HG02588 (cell line): ENCODE measurements around the gene PACSIN1.

ENCODE experiments used
- ATAC-seq: cut with Tn5 transposase; IDR thresholded peaks from one replicate; pipeline ENCODE4 v1.9.1; 2021; ENCODE audit warnings: mild to moderate bottlenecking, moderate library complexity; ENCODE audit not compliant: unreplicated experiment

PACSIN1 gene, protein sequence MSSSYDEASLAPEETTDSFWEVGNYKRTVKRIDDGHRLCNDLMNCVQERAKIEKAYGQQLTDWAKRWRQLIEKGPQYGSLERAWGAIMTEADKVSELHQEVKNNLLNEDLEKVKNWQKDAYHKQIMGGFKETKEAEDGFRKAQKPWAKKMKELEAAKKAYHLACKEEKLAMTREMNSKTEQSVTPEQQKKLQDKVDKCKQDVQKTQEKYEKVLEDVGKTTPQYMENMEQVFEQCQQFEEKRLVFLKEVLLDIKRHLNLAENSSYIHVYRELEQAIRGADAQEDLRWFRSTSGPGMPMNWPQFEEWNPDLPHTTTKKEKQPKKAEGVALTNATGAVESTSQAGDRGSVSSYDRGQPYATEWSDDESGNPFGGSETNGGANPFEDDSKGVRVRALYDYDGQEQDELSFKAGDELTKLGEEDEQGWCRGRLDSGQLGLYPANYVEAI

DNA sequence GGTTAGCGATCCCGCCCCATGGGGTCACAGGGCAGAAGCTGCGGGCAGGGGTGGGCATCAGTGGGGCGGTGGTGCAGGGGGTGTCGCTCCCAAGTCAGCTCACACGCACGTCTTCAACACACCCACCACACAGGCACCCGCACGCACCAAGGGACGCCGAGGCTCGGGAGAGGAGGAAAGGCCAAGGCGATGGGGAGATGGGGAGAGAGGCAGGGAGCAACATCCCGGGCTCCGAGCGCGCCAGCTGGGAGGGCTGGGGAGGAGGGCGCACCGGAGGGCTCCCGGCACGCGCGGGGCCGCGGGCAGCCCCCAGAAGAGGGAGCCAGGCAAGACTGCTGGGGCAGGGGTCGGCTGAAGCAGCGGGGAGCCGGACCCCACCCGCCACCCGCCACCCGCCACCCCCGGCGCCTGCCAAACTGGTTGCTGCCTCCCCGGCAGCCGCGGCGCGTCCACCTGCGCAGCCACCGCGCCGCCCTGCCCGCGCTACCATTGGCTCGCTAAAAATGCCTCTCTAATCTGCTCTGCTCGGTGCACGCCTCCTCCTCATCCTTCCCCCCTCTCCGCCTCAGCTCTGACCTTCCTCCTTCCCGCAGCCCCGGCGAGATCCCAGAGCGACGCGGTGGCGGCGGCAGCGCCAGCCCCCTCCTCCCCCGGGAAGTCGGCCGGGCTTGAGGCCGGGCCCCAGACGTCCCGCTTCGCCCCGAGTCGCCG is at the start of gene PACSIN1:
Gene PACSIN1 (plus strand): TSS at position 546 of the 711 bp plus-strand sequence. CDS start 60,230 bp downstream, outside the sequence.
- no peak for ATAC-seq

DNA sequence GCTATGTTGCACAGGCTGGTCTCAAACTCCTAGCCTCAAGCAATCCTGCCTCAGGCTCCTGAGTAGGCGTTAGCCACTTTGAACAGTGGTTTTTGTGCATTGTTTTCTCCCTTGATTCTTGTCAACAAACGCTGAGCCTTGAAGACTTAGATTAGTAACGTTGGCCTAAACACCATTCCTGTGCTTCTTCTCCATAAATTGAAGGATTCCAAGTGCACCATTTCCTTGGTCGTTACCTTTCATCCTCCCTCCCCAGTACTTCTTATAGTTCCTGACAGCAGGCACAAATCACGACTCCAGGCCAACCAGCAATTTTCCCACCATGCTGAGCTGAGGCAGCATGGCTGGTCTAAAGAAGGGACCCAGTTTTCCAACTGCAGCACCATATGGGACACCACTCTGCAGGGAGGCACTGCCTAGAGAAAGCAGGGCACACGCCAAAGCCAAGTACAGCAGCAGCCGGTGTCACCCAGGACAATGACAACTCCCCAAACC is 49.0 kb upstream of the PACSIN1 start:
- ATAC-seq = no peak

DNA sequence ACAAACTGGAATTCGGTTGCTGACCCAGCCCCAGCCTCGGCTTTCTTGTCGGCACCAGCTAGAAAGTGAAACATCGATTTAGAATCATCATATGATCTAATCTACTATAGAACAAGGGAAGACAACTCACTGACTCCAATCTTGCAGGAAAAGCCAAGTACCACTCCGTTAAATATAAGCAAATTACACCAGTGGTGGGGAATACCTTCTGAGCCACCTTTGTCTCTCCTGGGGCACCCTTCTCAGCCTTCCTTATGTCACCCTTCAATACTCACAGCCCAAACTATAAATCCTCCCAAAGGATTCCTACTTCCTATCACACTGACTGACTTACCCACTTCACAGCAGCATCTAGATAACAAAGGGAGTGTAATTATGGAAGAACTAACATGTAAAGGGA is 47.5 kb upstream of the PACSIN1 start:
- ATAC-seq = no peak

DNA sequence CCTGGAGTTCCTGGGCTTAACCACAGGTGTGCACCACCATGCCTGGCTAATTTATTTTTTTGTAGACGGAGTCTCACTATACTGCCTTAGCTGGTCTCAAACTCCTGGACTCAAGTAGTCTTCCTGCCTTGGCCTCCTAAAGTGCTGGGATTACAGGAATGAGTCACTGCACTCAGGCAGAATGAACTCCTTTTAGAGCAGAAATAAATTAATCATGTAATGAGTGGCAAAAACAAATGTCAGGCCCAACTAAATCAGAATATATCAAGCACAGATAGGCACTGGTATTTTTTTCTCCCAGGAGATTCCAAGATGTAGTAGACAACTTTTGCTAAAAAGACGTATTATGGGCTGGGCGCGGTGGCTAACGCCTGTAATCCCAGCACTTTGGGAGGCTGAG is 42.6 kb upstream of the PACSIN1 start:
- ATAC-seq = no peak

DNA sequence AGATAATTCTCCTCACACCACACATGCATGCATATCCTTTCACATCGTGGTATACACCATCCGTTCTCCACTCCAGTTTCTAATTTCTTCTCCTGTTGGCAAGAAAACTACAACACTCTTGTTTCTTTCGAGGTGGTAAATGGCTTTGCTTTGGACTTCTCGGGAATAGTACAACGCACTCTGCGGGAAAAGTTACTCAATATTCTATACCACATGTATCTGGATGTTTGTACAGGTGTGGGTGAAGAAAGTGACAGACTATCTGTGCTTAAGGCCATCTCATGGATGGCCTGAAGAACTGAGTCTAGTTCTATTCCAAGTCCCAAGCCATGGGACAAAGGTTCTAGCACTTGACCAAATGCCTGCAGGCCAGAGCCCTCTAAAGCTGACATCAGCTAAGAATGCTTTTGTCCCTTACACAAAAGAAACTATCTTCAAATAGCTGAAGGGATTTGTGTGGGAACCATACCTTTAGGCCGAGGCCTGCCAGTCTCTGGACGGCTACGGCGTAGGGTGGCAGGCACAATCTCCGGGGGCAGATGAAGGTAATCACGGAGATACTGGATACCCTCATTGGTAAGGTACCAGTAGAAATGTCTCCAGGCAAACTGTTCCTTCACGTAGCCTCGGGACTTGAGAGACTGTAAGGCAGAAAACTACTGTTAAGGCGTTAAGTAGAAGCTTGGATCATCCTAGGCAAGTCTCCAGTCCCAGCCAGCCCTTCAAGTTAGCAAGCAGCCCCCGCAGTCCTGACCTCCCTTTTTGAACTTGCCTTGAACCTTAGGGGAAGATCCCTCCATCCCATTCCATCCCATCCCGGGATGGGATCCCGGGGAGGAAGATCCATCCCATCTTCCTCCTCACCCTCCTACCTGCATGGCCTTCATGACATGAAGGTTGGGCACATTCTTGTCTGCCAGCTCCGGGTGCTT is 41.4 kb upstream of the PACSIN1 start:
- ATAC-seq = no peak

DNA sequence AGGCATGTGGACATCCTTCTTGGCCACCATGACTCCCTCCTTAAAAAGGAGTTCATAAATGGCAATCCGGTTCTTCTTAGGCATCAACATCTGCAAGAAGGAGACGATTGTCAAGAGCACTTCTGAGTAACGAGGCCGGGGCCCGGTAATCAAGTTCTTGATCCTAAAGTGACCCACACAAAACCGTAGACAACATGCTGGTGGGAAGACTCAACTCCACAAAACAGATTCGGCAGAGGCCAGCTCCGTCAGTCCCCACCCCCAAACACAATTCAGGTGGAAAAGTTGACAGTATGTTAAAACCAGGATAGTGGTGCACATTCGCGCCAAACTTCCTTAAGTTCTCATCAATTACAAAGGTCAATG is 40.8 kb upstream of the PACSIN1 start:
- ATAC-seq = no peak

DNA sequence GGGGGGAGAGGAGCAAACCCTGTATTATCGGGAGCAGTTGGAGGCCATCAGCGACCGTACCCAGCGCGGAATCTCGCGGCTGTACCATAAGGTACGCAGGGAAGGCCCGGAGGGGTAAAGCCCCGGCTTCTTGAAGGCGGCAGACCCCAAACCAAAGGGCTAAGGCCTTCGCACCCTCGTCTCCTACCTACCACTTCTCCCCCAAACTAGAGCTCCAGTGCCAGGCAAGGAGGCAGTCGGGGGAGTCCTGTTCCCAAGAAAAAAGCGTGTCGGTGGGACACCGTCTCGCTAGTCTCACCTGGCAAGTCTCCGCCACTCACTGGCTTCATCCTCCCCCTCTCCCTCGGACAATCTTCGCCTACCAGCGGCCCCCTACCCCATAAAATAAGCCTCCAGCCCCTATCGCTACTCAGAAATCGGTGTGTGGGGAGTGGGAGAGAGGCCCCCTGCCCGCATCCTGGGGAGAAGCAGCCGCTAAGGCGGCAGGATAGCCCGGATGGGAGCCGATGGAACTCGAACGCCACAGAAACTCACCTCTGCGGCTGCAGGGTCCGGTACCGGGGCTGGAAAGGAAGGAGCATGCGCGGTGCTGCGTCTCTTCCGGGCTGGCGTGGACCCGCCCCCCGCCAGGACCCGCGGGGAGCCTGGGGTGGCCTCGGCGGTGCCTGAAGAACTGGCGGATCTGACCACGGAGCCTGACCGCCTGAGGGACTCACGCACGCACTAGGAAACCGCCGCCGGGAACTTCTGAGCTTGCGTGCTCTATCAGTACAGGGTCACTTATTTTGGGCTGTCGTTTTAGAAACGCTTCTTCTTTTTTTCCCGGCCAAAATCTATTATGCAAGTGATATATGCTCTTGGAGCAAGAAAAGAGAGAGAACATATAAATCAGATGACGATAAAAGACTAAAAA is 40.1 kb upstream of the PACSIN1 start, which contains the start of gene RPS10:
Gene RPS10 (minus strand): TSS at position 572 of the 913 bp plus-strand sequence. CDS start 848 bp downstream, outside the sequence.
- peak; percentile 89 for ATAC-seq

DNA sequence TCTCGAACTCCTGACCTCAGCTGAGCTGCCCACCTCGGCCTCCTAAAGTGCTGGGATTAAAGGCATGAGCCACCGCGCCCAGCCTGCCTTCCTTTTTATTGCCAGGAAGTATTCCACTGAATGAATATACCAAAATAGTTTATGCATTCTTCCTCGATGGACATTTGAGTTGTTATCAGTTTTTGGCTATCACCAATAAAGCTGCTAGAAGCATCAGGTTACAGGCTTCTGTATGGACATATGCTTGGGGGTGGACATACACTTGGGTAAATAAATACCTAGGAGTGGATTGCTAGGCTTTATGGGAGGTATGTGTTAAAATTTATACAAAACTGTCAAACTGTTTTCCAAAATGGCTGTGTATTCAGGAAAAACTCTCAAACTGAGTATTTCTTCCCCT is 30.0 kb upstream of the PACSIN1 start:
- ATAC-seq = no peak

DNA sequence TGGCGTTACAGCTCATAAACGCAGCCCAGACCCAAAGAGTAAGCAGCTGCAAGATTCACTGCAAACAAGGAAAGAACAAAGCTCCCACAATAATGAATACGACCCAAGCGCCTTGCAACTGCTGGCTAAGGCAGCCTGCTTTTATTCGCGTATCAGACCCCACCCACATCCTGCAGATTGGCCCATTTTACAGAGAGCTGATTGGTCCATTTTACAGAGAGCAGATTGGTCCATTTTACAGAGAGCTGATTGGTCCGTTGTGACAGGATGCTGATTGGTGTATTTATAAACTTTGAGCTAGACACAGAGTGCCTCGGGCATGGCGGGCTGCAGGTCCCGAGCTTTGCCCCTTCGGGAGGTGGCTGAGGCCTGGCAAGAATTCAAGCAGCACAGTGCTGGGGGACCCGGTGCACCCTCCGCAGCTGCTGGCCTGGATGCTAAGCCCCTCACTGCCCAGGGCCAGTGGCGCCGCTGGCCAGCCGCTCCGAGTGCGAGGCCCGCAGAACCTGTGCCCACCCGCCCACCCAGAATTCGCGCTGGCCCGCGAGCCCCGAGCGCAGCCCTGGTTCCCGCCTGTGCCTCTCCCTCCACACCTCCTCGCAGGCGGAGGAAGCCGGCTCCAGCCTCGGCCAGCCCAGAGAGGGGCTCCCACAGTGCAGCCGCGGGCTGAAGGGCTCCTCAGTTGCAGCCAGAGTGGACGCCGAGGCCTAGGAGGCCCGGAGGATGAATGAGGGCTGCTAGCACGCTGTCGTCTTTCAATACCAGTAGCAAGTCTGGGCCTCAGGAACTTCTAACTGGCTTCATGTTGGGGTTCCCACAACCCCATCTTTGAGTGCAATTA is 28.9 kb upstream of the PACSIN1 start:
- no peak for ATAC-seq

DNA sequence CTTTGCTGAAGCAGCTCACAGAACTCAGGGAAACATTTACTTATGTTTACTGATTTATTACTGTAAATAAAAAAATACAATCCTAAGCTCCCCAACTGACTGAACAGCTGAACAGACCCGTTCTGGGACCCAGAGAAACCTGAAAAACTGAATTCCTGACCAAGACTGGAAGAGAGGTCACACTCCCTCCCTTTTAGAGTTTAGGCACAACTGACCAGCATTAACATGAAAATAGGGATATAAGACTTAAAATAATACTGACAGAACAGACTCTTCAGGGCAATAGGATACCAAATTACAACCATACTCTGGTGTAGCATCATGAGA is 28.3 kb upstream of the PACSIN1 start:
- no peak for ATAC-seq

DNA sequence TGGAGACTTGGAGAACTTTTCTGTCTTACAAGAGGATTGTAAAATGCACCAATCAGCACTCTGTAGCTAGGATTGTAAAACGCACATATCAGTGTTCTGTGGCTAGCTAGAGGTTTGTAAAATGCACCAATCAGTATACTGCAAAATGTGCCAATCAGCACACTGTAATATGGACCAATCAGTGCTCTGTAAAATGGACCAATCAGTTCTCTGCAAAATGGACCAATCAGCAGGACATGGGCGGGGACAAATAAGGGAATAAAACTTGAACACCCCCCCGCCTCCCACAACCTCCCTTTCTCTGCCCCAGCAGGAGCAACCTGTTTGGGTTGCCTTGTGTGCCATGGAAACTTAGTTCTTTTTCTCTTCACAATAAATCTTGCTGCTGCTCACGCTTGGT is 27.2 kb upstream of the PACSIN1 start:
- ATAC-seq = no peak

DNA sequence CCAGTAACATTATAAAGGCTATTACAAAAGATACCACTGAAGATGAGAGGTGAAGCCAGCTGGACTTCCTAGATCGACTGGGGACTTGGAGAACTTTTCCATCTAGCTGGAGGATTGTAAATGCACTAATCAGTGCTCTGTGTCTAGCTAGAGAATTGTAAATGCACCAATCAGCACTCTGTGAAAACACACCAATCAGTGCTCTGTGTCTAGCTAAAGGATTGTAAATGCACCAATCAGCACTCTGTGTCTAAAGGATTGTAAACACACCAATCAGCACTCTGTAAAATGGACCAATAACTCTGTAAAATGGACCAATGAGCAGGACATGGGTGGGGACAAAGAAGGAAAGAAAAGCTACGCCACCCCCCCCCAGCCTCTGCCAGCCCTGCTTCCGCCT is 26.4 kb upstream of the PACSIN1 start:
- ATAC-seq = no peak

DNA sequence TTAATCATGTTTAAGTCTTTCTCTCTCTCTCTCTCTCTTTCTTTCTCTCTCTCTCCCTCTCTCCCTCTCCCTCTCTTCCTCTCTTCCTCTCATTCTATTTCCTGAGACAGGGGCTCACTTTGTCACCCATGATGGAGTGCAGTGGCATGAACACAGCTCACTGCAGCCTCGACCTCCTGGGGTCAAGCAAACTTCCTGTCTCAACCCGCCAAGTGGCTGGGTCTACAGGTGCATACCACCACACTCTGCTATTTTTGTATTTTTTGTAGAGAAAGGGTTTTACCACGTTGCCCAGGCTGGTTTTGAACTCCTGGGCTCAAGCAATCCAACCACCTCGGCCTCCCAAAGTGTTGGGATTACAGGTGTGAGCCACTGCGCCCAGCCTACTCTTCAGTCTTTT is 24.4 kb upstream of the PACSIN1 start:
- ATAC-seq = no peak

DNA sequence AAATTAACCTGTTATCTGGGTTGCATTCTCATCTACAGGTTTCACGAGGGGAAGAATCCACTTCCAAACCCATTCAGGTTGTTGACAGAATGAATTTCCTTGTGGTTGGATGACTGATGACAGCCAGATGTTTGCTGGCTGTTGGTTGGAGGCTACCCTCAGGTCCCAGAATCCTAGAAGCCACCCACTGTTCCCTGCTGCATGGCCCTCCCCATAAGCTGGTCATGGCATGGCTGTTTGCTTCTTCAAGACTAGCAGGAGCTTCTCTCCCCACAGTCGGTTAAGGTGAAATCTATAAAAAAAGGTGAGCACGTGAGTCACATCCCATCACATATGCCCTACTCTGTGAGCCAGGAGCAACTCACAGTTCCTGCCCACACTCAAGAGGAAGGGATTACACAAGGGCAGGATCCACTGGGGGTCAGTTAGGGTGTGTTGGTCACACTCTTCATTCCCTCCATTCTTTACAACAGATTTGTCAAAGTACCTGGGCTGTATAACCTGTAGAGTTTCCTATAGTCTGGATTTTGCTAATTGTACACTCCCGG is 20.5 kb upstream of the PACSIN1 start:
- no peak for ATAC-seq

DNA sequence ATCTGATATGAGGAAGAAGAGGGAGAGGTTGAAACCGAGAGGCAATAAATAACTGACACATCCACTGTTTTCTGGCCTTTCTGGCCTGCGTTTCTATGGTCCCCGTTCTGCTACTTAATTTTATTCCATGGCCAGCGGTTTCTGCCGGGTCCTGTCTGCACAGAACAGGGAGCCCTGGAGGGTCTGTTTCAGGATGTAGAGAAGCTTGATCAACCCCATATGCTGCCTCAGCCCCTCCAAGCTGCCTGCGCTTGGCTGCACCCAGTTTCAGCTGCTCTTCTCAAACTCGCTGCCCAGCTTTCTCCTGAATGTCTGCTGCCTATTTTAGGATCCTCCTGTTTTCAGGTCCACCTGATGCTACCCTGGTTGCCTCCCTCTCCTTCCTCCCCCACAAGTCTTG is 18.5 kb upstream of the PACSIN1 start:
- no peak for ATAC-seq

DNA sequence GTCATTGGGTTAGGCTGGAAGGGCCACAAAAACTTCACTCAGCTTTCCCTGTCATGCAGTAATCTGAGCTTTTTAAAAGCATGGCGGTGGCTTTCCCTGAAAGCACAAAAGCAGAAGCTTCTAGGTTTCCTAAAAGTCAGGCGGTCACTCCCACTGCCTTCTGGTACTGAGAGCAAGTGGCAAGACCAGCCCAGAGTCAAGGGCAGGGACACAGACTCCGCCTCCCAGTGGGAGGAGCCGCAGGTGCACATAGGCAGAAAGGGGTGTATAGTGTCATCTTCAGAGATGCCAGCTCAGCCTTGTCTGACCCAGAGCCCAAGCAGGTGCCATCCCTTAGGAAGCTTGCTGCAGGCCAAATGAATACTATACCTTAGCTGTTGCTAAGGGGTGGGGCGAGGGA is 18.0 kb upstream of the PACSIN1 start:
- ATAC-seq = no peak

DNA sequence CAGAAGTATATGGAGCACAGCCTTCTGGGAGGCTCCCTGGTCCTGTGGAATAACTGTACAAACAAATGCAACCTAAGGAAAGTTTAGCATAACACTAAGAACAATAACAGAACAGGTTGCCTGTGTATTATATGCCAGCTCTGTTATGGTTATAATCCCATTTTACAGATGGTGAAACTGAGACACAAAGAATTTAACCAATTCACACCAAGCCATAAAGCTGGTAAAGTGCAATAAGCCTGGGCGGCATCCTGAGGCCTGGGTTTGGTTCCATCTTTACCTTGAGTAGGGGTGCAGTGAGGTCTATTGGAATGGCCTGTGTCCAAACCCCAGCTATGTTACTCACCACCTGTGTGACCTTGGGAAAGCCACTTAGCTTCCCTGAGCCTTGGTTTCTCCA is 14.7 kb upstream of the PACSIN1 start:
- ATAC-seq = no peak

DNA sequence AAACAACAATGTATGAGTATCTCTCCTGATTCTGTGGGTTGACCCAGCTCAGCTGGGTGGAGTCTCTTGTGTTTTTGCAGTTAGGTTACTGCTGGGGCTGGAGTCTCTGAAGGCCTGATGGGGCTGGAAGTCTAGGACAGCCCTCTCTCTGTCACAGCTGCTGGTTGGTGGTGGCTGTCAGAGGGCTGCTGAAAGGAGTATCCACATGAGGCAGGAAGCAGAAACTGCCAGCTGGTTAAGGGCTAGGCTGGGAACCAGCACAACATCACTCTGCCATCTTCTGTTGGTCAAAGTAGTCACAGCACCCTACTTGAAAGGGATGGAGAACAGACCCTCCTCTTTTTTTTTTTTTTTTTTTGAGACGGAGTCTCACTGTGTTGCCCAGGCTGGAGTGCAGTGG is 10.0 kb upstream of the PACSIN1 start:
- no peak for ATAC-seq

DNA sequence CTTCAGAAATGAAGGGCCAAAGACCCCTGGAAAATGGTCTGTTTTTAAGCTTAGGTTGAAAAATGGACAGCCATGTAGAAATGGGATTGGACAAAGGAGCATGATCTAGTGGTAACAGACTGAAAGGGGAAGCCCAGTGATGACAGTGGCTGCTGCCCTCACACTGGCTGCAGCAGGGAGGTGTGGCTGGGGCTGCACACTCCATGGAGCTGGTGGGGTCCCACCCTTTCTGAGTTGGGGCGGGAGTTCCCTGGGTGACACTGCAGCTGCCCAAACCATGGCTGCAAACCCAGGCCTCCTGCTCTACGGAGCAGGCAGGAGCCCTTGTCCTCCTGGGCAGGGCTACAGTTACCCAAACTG is 8.5 kb upstream of the PACSIN1 start:
- ATAC-seq = no peak
